GDM1 (cell line): Measurements from ENCODE around the gene TBL1XR1.

Source experiments
- DNase-seq: peaks from one replicate; lab custom pipeline; 2025; lab: John Stamatoyannopoulos, UW

Gene TBL1XR1

GRCh38 chr3:177061369-177061768 is 135.9 kb downstream of the TBL1XR1 start:
- no peak for DNase-seq

DNA sequence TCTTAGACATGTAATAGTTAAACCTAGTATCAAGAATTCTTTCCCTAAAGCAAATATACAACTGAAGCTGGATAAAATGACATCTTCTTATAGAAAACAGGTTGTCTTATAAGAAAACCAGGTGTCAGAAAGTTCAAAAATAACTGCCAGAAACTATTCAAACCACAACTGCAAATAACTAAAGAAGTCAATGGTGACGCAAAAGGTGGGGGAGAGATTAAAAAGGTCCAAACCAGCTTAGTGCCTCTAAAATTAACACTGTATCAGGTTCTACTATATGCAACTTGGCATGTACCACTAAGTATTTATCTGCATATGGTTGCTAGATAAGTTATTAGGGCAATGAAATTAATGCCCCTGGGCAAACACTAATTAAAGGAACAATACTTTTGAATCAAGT is 136.8 kb downstream of the TBL1XR1 start:
- no peak for DNase-seq

- DNase-seq: no peak
These were observed 138.6 kb downstream of the TBL1XR1 start for GRCh38 chr3:177058648-177059047.

DNA sequence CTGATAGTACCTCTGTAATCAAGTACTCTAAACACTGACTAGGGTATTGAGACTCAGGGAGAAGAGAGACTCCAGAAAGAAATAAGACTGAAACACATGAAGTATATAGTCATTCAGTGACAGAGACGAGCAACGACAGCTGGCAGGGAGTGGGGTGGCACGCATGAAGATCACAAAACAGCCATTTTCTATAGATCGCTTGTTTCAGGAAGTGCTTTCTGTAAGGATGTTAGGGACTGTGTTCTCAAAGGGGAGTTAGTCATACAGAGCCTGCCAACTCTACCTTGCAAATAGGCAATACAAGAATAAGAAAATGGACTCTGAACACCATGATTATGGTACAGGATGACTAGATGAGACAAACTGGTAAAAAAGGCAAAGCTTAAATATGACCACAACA is 139.5 kb downstream of the TBL1XR1 start:
- no peak for DNase-seq

- DNase-seq: no peak
These were observed 140.4 kb downstream of the TBL1XR1 start for GRCh38 chr3:177056927-177057326.

- DNase-seq: no peak
These were observed 141.4 kb downstream of the TBL1XR1 start for GRCh38 chr3:177055605-177056571.

GRCh38 chr3:177053107-177053506 is 144.2 kb downstream of the TBL1XR1 start:
- no peak for DNase-seq

DNA sequence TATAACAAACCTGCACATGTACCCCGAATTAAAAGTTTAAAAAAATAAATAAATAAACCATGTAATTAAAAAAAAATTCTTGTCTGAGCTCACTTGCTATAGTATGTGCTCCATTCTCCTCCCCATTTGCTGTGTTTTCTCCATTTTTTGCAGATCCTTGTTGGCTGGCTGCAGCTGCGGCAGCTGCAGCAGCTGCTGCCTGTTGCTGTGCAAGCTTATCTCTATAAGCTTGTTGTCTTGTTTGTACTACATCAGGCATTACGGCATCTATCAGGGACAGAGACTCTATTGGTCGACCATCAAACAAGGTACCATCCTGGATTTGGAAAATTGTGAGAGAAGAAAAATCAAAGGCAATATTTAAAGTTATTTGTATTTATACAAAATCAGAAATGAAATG is 145.9 kb downstream of the TBL1XR1 start:
- no peak for DNase-seq

DNA sequence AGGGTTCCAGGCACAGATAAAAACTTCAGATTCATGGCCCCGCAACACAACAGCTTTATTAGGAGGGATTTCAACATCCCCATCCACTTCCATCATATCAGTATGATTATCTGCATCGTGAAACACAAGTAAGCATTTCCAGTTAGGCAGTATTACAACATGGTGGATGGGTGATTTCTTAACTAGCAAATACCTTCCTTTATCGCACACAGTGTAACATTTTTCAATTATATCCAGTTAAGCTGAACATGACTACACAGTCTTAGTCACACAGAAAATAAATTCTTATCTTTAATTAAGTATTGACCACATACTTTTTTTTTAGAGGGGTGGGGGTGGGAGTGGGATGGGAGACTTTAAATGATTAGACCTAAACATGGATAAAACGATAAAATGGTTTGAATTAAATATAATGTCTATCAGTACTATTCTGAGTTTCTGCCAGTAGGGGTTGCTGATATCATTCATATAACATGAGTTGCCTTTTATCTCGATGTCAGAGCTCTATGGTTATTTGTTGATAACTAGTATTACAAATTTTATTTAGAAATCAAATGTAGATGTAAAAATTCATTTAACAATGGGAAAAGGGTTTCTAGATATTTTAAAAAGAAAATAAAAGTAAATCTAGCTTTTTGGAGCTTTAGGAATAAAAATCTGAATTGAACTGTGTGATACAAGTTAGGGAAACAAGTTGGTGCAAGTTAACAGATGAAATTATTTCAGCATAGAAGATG is 146.6 kb downstream of the TBL1XR1 start:
- peak; percentile 8 for DNase-seq

DNA sequence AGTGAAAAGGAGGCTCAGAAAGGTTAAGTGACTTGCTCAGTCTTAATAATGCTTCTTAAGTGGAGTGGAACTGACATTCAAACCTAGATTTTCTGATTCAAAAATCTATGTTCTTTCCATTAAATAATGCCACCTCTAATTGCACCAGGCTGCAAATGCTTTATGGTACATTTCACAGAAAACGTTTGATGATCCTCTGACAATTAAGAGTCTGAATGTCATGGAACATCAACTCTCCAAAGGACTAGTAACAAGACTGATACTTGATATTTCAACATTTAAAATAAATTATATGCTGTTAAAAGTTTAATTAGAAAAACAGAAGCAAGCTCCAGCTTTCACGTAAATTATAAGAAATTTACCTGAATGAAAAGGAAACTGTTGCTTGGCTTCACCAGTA is 151.5 kb downstream of the TBL1XR1 start:
- no peak for DNase-seq

- DNase-seq: no peak
These were observed 152.1 kb downstream of the TBL1XR1 start for GRCh38 chr3:177045222-177045621.

DNA sequence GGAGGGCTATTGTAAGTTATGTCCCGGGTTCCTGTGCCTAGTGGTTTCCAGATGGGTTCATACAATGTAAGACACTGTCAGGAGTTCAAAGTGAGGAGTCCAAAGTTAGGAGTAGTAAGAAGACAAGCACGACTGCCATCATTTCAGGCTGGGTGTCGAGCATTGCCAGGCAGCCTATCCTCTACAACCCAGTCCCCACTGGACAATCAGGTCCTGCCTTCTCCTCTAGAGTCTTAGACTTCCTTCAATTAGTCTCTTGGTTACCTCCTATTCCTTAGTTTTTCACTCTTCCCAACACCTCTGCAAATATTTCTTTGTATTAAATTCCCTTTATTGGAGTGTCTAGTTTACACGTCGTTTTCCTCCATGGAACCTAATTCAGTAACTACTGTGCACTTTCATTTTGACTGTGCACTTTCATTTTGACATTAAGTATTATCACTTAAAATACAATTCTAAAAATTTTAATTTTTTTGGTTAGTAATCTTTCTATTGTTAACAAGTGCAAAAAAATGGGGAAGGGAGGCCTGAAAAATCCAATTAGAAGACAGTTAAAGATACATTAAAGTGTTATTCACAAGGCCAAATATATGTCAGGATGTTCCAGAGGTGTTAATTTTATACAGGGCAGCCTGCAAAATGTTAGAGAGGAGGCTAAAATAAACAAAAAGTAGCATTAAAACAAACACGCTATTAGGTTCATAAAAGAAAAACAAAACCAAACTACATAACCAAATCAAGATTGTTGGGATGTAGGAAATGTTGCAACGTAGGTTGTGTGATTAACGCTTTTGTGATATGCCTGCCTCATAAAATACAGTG is 155.3 kb downstream of the TBL1XR1 start:
- no peak for DNase-seq

DNA sequence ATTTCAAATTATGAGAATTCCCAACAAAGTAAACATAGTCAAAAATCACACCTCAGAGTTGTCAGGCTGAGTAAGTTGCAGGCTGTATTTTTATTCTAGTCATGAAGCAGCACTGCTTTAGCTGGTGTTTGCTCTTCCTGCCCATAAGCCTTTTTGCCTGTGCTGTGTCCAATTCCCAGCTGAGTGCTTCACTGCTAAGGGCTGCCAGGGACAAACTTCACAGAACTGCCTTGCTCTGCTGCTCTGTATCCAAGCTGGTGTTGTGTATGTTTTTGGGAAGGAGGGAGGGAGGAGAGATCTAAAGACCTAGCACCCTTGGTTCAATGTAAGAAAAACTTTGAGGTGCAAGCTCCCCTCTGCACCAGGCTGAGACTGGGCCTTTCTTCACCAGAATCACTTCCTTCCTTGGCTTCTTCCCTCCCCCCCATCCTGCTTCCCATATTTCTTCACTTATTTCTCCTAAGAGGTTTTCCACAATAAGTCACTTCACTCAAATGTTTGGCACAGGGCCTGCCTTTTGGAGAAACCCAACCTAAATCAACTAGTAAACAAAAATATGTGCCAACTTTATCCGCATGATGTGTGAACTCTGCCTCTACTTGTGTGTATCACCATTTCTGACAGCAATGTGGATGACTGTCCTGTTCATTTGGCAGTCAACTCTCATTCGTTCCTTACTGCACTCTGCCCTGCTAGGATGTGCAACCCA is 156.1 kb downstream of the TBL1XR1 start:
- DNase-seq: no peak

DNA sequence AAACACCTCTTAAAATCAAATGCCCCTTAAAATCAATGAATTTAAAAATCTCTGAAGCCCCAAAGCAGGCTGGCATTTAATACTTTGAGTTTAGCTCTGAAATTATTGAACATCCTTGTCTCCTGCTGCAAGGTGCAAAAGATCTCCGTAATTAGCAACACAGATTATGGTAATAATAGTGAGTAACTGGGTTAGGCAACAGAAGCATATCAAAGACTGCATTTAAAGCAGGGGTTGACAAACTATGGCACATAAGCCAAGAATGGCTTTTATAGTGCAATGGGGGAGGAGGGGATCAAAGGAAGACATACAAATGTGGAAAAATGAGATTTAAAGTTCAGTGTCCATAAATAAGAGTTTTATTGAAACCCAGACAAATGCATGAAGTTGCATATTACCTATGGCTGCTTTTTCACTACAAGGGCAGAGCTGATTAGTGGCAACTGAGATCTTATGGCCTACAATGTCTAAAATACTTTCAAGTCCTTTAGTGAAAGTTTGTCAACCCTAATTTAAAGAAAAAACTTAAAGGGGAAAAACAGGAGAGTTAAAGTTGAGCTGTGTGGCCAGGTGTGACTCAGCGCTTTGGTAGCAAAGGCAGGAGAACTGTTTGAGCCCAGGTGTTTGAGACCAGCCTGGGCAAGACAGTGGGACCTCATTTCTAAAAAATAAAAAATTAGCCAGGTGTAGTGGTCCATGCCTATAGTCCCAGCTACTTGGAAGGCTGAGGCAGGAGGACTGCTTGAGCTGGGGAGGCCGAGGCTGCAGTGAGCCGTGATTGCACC is 157.6 kb downstream of the TBL1XR1 start:
- no peak for DNase-seq

DNA sequence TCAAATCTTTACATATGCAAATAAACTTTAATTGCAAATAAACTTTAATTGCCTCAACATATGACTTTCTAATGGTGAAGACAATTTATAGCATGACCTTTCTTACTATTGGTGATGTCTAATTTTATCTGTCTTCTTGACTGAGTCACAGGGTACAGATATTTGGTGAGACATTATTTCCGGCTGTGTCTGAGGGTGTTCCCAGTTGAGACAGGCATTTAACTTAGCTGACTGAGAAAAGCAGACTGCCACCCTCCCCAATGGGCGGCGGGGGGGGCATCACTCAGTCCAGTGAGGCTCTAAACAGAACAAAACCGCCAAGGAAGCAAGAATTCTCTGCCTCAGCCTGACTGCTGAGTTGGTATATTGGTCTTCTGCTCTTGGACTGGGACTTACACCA is 160.0 kb downstream of the TBL1XR1 start:
- no peak for DNase-seq

- no peak for DNase-seq
These were observed 161.6 kb downstream of the TBL1XR1 start for GRCh38 chr3:177035676-177036075.

DNA sequence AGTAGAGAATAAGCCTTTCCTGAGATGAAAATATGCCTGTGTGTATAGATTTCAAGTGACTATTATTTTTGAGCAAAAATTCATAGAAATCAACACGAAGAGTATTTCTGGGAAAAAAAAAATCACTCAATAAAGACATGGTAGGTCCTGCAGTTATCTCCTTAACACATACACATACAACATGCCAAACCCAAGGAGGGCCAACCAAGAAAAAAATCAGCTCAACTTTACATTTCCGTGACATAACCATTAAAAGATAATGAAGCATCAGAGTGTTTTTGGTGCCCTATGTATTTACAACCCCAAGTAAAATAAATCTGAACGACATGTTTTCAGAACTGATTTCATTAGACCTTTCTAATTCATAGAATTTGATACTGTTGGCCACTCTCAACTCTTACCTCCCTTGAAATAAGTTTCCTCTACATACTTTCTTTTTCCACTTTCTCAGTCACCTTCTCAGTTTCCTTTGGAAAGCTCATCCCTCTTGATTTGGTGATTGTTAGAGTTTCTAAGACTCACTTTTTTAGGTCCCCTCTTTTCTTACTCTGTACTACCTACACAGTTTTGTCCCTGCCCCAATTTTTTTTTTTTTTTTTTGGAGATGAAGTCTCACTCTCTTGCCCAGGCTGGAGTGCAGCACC is 162.3 kb downstream of the TBL1XR1 start:
- no peak for DNase-seq

DNA sequence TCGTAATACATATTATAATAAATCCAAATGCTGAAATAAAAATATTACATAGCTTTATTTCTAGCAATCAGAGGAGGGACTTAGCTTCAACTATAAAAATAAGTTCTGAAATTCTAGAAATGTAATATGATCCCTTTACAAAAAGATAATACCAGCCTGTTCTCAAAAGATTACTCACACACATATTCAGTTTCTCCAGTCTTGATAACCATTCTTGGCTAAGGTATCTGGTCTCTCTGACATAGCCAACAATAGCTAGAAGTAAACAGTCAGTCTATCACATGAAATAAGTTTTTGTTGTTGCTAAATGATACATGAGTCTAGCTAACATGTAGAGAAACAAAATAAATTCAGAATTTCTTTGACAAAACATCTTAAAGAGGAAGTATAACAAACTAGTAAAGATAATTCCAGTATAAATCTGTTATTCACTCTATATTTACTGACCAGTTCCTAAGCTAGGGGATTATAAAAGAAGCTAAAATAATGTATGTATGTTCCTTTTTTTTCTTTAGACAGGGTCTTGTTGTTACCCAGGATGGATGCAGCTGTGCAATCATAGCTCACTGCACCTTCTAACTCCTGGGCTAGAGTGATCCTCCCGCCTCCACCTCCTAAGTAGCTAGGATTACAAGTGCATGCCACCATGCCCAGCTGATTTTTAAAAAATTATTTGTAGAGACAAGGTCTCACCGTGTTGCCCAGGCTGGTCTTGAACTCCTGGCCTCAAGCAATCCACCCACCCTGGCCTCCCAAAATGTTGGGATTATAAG is 170.6 kb downstream of the TBL1XR1 start:
- DNase-seq: no peak

DNA sequence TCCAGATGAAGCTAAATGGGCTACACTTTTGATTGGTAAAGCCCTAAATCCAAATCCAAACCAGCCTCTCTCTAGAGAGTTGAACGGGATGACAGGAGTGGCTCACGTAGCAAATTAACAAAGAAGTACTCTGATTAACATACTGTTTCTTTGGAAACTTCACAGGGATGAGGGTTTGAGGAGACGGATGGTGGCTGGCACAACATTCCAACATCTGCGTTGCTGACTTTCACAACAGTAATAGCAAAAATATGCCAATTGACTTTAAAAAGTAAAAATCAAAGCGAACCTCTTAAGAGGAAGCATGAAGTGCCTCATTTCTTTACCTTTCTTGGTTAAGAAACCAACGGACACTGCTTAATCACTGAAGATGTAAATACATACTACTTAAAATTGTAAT is 181.4 kb downstream of the TBL1XR1 start:
- DNase-seq: no peak
